Stimulated activated CD4-positive, alpha-beta T cell treated with anti-CD3 and anti-CD28 coated beads, Interleukin-1b, Interleukin-23, amount 100 ng/mL, for 4 hours (primary cell): ENCODE measurements around the gene COL4A1.
"Not testable (repeated sequence)": the region's sequence is repeated elsewhere in the genome, so short reads cannot be mapped to it uniquely, and the experiment has no call there.

ENCODE experiments used
- DNase-seq, 2 donors: peaks; one replicate each; pipeline ENCODE4 v3.0.0-alpha.2; 2020; ENCODE audit warnings: low read depth in 2 of 2

COL4A1 gene

GRCh38 chr13:110115591-110115990 lies 191.4 kb downstream of the COL4A1 start:
- no peak for DNase-seq

DNA sequence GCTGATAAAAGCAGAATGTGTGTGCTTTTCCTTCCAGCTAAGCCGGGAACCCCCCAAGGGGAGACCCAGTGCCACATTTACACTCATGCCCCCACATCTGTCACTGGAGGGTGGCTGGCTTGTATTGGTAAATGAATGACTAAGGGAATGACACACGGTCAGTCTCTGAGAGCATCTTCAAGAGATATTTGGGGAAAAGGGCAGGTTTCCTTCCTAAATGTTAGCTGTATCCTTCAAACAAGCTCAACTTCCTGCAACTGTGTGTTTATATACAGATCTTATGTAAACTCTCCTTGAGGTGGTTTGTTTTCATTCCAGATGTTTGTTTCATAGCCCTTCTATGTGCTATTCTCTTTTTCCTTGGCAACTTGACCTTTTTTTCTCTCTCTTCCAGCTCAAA lies 192.6 kb downstream of the COL4A1 start:
- DNase-seq = no peak

DNA sequence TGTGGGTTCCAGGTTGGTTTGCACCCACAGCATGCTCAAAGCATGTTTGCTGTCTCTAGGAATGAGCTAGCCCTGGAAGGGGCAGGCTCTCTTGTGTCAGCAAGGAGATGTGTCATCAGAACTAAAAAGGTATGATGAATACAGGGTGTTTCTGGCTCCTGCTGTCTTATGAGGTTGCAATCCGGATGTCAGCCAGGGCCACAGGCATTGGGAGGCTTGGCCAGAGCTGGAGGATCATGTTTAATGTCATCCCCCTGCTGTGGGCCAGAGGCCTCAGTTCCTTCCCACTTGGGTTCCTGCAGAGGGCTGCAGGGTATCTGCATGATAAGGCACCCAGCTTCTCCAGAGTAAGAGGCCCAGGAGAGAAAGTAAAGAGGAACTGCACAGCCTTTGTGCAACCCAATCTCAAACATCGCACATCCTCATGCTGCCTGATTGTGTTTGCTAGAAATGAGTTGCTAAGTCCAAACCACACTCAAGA lies 193.6 kb downstream of the COL4A1 start:
- DNase-seq = no peak

- not testable (repeated sequence) for DNase-seq
These were observed 194.6 kb downstream of the COL4A1 start for GRCh38 chr13:110112379-110112778.

GRCh38 chr13:110110783-110111182 lies 196.2 kb downstream of the COL4A1 start:
- DNase-seq = no peak

GRCh38 chr13:110109910-110110309 lies 197.0 kb downstream of the COL4A1 start:
- no peak for DNase-seq

GRCh38 chr13:110109140-110109783 lies 197.7 kb downstream of the COL4A1 start:
- DNase-seq = no peak

GRCh38 chr13:110108348-110109139 lies 198.4 kb downstream of the COL4A1 start:
- no peak for DNase-seq

GRCh38 chr13:110107568-110108347 lies 199.2 kb downstream of the COL4A1 start:
- no peak for DNase-seq

DNA sequence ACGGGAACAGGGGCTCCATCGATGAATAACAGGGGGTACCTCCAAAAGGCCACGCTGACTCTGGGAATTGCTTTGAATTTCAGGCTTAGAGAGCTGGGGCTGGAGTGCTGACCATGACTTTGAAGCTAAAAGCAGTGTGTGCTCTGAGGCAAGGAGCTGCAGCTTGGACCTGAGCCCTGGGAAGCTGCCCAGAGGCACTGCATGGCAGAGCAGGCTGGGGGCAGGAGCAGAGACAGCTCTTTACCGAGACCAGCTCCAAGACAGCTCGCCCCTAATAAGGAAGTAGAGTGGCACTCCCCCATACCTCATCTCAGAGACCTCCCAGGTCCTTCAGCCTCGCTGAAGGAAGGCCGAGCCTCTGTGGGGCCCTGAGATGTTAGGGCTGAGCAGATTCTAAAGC lies 200.2 kb downstream of the COL4A1 start:
- no peak for DNase-seq

DNA sequence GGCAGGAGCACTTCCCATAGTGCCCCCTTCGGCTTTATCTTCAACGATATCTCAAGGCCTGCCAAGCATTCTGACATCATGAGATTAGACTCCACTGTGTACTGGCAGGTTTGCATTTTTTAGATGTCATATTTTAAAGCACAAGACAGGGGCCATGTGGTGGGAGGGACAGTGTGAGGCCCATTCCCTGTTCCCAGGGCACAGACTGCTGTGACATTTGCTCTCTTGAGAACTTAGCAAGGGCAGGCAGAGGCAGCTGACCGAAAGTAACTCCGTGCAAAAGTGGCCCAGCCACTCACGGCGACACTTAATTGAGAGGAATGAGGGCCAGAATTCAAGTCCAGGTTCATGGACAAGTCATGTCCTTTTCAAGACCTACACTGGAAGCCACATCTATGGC lies 201.8 kb downstream of the COL4A1 start:
- no peak for DNase-seq

DNA sequence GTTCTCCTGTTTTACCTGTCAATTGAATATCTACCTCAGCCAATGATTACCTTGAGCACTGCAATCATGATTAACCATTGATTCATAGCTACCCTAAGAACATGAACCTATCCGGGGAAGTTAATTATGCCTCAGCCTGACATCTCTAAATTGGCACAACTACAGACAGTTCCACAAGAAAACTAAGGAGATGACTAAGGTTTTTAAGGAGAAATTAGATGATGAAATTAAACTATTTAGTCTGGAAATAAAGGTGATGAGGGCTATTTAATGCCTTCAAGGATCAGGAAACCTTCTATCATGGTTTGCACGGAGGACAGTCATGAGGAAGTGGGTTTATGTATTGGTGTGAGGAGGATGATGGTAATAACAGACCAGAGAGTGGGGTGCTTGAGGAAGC lies 203.4 kb downstream of the COL4A1 start:
- no peak for DNase-seq

DNA sequence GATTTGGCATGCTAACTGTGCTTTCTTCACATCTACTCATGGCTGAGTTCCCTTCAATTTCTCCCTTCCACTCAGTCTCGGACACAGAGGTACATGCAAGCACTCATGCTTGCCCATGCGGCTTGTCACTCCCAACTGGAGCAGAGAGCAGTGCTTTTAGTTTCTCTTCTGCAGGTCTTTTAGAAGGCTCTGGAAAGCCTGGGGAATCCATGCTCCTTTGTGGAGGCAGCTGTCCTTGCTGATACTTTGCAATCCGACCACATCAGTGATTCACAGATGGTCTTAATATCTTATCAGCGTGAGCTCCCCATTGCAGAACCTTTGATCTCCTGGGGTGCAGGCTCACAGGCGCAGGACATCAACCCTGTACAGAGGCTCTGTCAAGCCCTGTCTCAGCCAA lies 203.9 kb downstream of the COL4A1 start:
- no peak for DNase-seq

DNA sequence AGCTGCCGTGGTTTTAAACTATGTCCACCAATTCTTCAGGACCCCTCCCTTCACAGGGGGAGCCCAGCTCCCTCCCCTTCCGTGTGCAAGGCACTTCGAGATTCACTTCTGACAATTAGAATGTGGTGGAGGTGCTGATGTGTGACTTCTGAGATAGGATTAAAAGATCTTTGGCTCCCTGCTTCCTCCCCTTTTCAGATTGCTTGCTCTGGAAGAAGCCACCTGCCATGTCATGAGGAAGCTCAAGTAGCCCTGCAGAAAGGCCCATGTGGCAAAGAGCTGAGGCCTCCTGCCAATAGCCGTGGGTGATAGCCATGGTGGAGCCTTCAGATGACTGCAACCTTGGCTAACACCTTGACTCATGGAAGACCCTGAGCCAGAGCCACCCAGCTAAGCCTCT lies 204.9 kb downstream of the COL4A1 start:
- DNase-seq = no peak

- no peak for DNase-seq
These were observed 207.0 kb downstream of the COL4A1 start for GRCh38 chr13:110099922-110100321.
